Smooth muscle cell (in vitro differentiated cells): ENCODE data around the gene PRTFDC1. TPM values are rescaled to one million over a fixed set of nuclear protein-coding genes. Genes with fewer than 3 reads are reported as not detected.

Source experiments
- DNase-seq: peaks from one replicate; lab custom pipeline; 2025; ENCODE audit not compliant: unreplicated experiment; lab: John Stamatoyannopoulos, UW
- H2AFZ ChIP-seq: fragments of 200-600 bp; sonication (generic); 2 replicates; pipeline ENCODE4 v1.6.0; 2016; ENCODE audit warnings: antibody characterized with exemption, low read depth, mild to moderate bottlenecking
- H3F3A ChIP-seq: fragments of 200-600 bp; sonication (generic); 2 replicates; pipeline ENCODE4 v1.6.0; 2017; ENCODE audit warnings: antibody characterized with exemption, low read depth
- H3K27ac ChIP-seq: fragments of 200-600 bp; sonication (generic); 2 replicates; pipeline ENCODE4 v1.5.1; 2016; ENCODE audit warnings: low read depth, mild to moderate bottlenecking
- H3K27me3 ChIP-seq: fragments of 200-600 bp; sonication (generic); 2 replicates; pipeline ENCODE4 v1.6.1; 2016; ENCODE audit warnings: low read depth, mild to moderate bottlenecking
- H3K36me3 ChIP-seq: fragments of 200-600 bp; sonication (generic); 2 replicates; pipeline ENCODE4 v1.5.1; 2016; ENCODE audit warnings: low read depth
- H3K4me1 ChIP-seq: fragments of 200-600 bp; sonication (generic); 2 replicates; pipeline ENCODE4 v1.5.1; 2016; ENCODE audit warnings: low read depth
- H3K4me2 ChIP-seq: fragments of 200-600 bp; sonication (generic); 2 replicates; pipeline ENCODE4 v1.6.0; 2016; ENCODE audit warnings: mild to moderate bottlenecking
- H3K4me3 ChIP-seq: fragments of 200-600 bp; sonication (generic); 2 replicates; pipeline ENCODE4 v1.5.1; 2016; ENCODE audit warnings: mild to moderate bottlenecking
- H3K79me2 ChIP-seq: fragments of 200-600 bp; sonication (generic); 2 replicates; pipeline ENCODE4 v1.6.0; 2016; ENCODE audit warnings: low read depth, mild to moderate bottlenecking
- H3K9ac ChIP-seq: fragments of 200-600 bp; sonication (generic); 2 replicates; pipeline ENCODE4 v1.6.0; 2016; ENCODE audit warnings: low read depth
- H3K9me3 ChIP-seq: fragments of 200-600 bp; sonication (generic); replicated peaks from 2 replicates; pipeline ENCODE4 v1.5.1; 2016; ENCODE audit warnings: low read depth
- H4K20me1 ChIP-seq: fragments of 200-600 bp; sonication (generic); 2 replicates; pipeline ENCODE4 v1.6.0; 2016; ENCODE audit warnings: low read depth
- CTCF ChIP-seq: fragments of 200-600 bp; sonication (generic); IDR thresholded peaks from 2 replicates; pipeline ENCODE4 v1.5.1; 2017; ENCODE audit warnings: borderline replicate concordance, mild to moderate bottlenecking, antibody characterized with exemption; ENCODE audit not compliant: insufficient read depth, poor library complexity, severe bottlenecking
- WGBS: methylation state at CpG from one replicate; pipeline ENCODE4 v1.1.7; 2016; ENCODE audit warnings: low lambda C conversion rate; 5-methylcytosine and 5-hydroxymethylcytosine counted together
- polyA plus RNA-seq: library from polyadenylated mRNA; unstranded; fragments of >200 nt; fragmentation: Nextera tagmentation; extraction: Ambion mirVana; gene quantifications from 2 replicates; pipeline ENCODE4 v1.2.1, GENCODE V29; 2016
- total RNA-seq: library from RNA; depleted of rRNA; stranded (reverse); fragments of >200 nt; gene quantifications from 2 replicates; pipeline ENCODE4 v1.2.3, GENCODE V29; 2014

Gene PRTFDC1
- total and polyA plus RNA-seq, 2 experiments from 2014 or later: 10.2 to 11.9 TPM

DNA sequence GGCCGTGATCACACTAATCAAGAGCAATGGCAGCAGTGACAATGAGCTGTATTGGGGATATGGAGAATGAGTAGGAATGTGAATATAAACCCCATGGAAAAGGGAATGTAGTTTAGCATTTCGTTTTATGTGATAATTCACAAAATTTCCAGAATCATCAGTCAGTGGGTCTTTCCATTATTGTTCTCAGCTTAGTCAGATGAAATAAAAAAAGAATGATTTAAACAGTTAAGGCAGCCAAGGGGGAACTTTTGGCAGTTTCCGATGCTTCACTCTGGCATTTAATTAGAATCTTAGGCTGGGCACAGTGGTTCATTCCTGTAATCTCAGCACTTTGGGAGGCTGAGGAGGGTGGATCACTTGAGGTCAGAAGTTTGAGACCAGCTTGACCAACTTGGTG, 86.6 kb downstream of the PRTFDC1 start:
- H3K4me1 ChIP-seq: peaks cover 13% of the 10 kb centered on the region
- no peaks in the 10 kb centered on the region for H3K9me3 ChIP-seq
- no peaks in the 10 kb centered on the region for H3F3A ChIP-seq
- no peak overlapping the region for H2AFZ ChIP-seq
- DNase-seq: no peak
- H3K9ac ChIP-seq: no peak overlapping the region
- no peak overlapping the region for H3K4me2 ChIP-seq
- H3K27me3 ChIP-seq: no peaks in the 10 kb centered on the region
- 87% methylated on average over 3 of the region's 3 CpGs for WGBS
- H3K4me3 ChIP-seq: no peak overlapping the region
- H3K27ac ChIP-seq: no peak overlapping the region
- H4K20me1 ChIP-seq: no peaks in the 10 kb centered on the region
- TF ChIP-seq CTCF: no peak
- no peaks in the 10 kb centered on the region for H3K36me3 ChIP-seq
- no peaks in the 10 kb centered on the region for H3K79me2 ChIP-seq

DNA sequence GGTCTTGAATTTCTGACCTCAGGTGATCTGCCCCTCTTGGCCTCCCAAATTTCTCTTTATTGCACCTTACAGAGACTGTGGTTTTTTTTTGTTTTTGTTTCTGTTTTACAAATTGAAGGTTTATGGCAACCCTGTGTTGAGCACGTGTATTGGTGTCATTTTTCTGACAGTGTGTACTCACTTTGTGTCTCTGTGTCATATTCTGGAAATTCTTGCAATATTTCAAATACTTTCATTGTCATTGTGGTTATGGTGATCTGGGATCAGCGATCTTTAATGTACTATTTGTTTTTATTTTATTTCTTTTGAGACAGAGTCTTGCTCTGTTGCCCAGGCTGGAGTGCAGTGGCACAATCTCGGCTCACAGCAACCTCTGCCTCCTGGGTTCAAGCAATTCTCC, 89.8 kb downstream of the PRTFDC1 start:
- no peak overlapping the region for H3K4me3 ChIP-seq
- TF ChIP-seq CTCF: no peak
- H3K9ac ChIP-seq: no peak overlapping the region
- no peak overlapping the region for H3K4me2 ChIP-seq
- H3K4me1 ChIP-seq: peaks cover 13% of the 10 kb centered on the region
- no peaks in the 10 kb centered on the region for H3K9me3 ChIP-seq
- DNase-seq: no peak
- no peaks in the 10 kb centered on the region for H4K20me1 ChIP-seq
- WGBS: 88% methylated on average over 3 of the region's 3 CpGs
- H3K27me3 ChIP-seq: no peaks in the 10 kb centered on the region
- H3K79me2 ChIP-seq: no peaks in the 10 kb centered on the region
- no peaks in the 10 kb centered on the region for H3F3A ChIP-seq
- no peaks in the 10 kb centered on the region for H3K36me3 ChIP-seq
- no peak overlapping the region for H2AFZ ChIP-seq
- H3K27ac ChIP-seq: no peak overlapping the region

- no peaks in the 10 kb centered on the region for H4K20me1 ChIP-seq
- H3F3A ChIP-seq: no peaks in the 10 kb centered on the region
- H3K9ac ChIP-seq: no peak overlapping the region
- DNase-seq: no peak
- H3K27ac ChIP-seq: no peak overlapping the region
- no peaks in the 10 kb centered on the region for H3K79me2 ChIP-seq
- 63% methylated on average over 10 of the region's 10 CpGs for WGBS
- no peak overlapping the region for H3K4me3 ChIP-seq
- H3K4me2 ChIP-seq: no peak overlapping the region
- H3K27me3 ChIP-seq: no peaks in the 10 kb centered on the region
- no peaks in the 10 kb centered on the region for H3K36me3 ChIP-seq
- no peaks in the 10 kb centered on the region for H3K4me1 ChIP-seq
- no peaks in the 10 kb centered on the region for H3K9me3 ChIP-seq
- TF ChIP-seq CTCF: no peak
- H2AFZ ChIP-seq: no peak overlapping the region
Measured at GRCh38 chr10:24858288-24859270, 93.8 kb downstream of the PRTFDC1 start.
